ENCODE measurements around the gene GNA12.

DNA sequence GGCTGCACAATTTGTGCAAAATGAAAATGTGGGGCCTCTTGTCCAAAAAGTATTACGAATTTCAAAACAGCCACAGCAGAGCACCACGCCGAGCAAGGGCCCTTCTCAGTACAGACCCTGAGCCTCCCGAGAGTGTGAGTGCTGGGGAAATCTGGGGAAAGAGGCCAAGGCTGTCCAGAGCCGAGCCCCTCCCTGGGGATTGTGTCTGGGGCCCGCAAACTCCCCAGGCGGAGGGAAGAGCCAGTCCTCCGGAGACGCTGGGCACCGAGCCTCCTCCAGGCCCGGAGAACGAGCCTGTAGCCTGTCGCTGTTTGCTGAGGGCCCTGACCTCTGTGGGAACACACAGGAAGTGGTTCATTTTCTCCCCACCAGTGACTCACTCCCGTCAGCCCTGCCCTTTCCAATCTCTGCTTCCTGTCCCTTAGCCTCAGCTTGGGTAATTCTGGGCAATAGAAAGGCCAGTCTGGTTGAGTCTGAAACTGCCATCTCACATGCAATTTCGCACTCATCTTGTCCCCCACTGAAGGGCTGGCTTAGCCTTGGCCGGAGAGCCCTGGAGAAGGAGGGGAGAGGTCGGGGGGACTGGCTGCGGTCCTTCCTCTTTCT lies 19.5 kb upstream of the GNA12 start:
- TF ChIP-seq, protein P1, sequence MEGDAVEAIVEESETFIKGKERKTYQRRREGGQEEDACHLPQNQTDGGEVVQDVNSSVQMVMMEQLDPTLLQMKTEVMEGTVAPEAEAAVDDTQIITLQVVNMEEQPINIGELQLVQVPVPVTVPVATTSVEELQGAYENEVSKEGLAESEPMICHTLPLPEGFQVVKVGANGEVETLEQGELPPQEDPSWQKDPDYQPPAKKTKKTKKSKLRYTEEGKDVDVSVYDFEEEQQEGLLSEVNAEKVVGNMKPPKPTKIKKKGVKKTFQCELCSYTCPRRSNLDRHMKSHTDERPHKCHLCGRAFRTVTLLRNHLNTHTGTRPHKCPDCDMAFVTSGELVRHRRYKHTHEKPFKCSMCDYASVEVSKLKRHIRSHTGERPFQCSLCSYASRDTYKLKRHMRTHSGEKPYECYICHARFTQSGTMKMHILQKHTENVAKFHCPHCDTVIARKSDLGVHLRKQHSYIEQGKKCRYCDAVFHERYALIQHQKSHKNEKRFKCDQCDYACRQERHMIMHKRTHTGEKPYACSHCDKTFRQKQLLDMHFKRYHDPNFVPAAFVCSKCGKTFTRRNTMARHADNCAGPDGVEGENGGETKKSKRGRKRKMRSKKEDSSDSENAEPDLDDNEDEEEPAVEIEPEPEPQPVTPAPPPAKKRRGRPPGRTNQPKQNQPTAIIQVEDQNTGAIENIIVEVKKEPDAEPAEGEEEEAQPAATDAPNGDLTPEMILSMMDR (IDR thresholded peaks at IDR 0.05; ENCODE audit: low read length): no peak
- no peak for TF ChIP-seq EZH2 (optimal IDR thresholded peaks at IDR 0.05; ENCODE audit: low read depth, low read length)

All from MM.1S (cell line).